ENCODE measurements around the gene TRMT1. TPM values are rescaled to one million over a fixed set of nuclear protein-coding genes. Genes with fewer than 3 reads are reported as not detected.
A peak's percentile ranks its signal among the peaks of the same experiment; 100 is the strongest.

The TRMT1 gene
- total and polyA plus RNA-seq, 2 donors (not counting 1 experiment from before 2014, with no cell fraction given): 91.8 to 281 TPM

- CTCF ChIA-PET: interaction anchor here (1.4 kb wide), 1 partner anchor 17 kb away, joined by 3 read pairs; no protein-coding TSS in a partner anchor
- ATAC-seq (ENCODE audit: low read depth) (no peak), DNase-seq (no peak)
- peaks cover 5% of the 10 kb centered on the region for H3K27me3 Mint-ChIP-seq
- Histone ChIP-seq H3K9ac (ENCODE audit: low read length) (no peak overlapping the region), H3K27ac (ENCODE audit: low read length in 2 of 2) (no peak overlapping the region), H3K36me3 (replicated peaks in 1 of 2; ENCODE audit: control extremely low read depth in 1 of 2, control insufficient read depth in 1 of 2, extremely low read depth in 1 of 2, insufficient read depth in 2 of 2, low read length in 1 of 2) (no peaks in the 10 kb centered on the region), H3K4me3 (ENCODE audit: control extremely low read depth in 1 of 5, extremely low read depth in 1 of 5, insufficient read depth in 1 of 5, low read depth in 2 of 5, low read length in 4 of 5) (no peak overlapping the region), H3K4me2 (replicated peaks; ENCODE audit: low read depth, low read length, poor library complexity, severe bottlenecking) (no peak overlapping the region), H3K27me3 (replicated peaks in 1 of 4; ENCODE audit: control extremely low read depth in 1 of 4, control insufficient read depth in 3 of 4, insufficient read depth in 4 of 4, low read length in 3 of 4) (no peaks in the 10 kb centered on the region), H4K20me1 (ENCODE audit: control insufficient read depth, insufficient read depth, low read length, poor library complexity, severe bottlenecking) (no peaks in the 10 kb centered on the region), H2AFZ (ENCODE audit: insufficient read depth, low read depth, low read length, poor library complexity, severe bottlenecking) (no peak overlapping the region), H3K79me2 (ENCODE audit: control insufficient read depth, insufficient read depth, low read length) (no peaks in the 10 kb centered on the region), H3K4me1 (ENCODE audit: control insufficient read depth in 2 of 2, insufficient read depth in 2 of 2, low read length in 2 of 2) (no peaks in the 10 kb centered on the region), H3K9me3 (ENCODE audit: control extremely low read depth in 1 of 3, control insufficient read depth in 2 of 3, insufficient read depth in 1 of 3, low read length in 2 of 3) (no peaks in the 10 kb centered on the region)
- no peak overlapping the region for H3K27ac Mint-ChIP-seq
- no peak overlapping the region for H3K4me3 Mint-ChIP-seq
- H3K4me1 Mint-ChIP-seq: no peaks in the 10 kb centered on the region
- TF ChIP-seq EZH2 (IDR thresholded peaks at IDR 0.05; ENCODE audit: borderline replicate concordance, insufficient read depth, low read depth, low read length, poor library complexity, severe bottlenecking) (no peak), CTCF (IDR thresholded peaks at IDR 0.05) (no peak)
- POLR2A ChIA-PET: no interaction called here
- 66% methylated on average over 5 of the region's 6 CpGs for WGBS (ENCODE audit: insufficient coverage)
- intact Hi-C loops (cut with micrococcal nuclease): no loop called here
- no peaks in the 10 kb centered on the region for H3K9me3 Mint-ChIP-seq (ENCODE audit: insufficient read depth)
Observed at GRCh38 chr19:13076787-13077186, 39.8 kb downstream of the TRMT1 start.

GRCh38 chr19:13076320-13076719 lies 40.2 kb downstream of the TRMT1 start:
- peaks cover 5% of the 10 kb centered on the region for H3K27me3 Mint-ChIP-seq
- Histone ChIP-seq H3K9ac (ENCODE audit: low read length) (no peak overlapping the region), H4K20me1 (ENCODE audit: control insufficient read depth, insufficient read depth, low read length, poor library complexity, severe bottlenecking) (no peaks in the 10 kb centered on the region), H3K27me3 (replicated peaks in 1 of 4; ENCODE audit: control extremely low read depth in 1 of 4, control insufficient read depth in 3 of 4, insufficient read depth in 4 of 4, low read length in 3 of 4) (no peaks in the 10 kb centered on the region), H3K9me3 (ENCODE audit: control extremely low read depth in 1 of 3, control insufficient read depth in 2 of 3, insufficient read depth in 1 of 3, low read length in 2 of 3) (no peaks in the 10 kb centered on the region), H3K4me3 (ENCODE audit: control extremely low read depth in 1 of 5, extremely low read depth in 1 of 5, insufficient read depth in 1 of 5, low read depth in 2 of 5, low read length in 4 of 5) (no peak overlapping the region), H3K36me3 (replicated peaks in 1 of 2; ENCODE audit: control extremely low read depth in 1 of 2, control insufficient read depth in 1 of 2, extremely low read depth in 1 of 2, insufficient read depth in 2 of 2, low read length in 1 of 2) (no peaks in the 10 kb centered on the region), H3K27ac (ENCODE audit: low read length in 2 of 2) (no peak overlapping the region), H3K4me2 (replicated peaks; ENCODE audit: low read depth, low read length, poor library complexity, severe bottlenecking) (no peak overlapping the region), H3K4me1 (ENCODE audit: control insufficient read depth in 2 of 2, insufficient read depth in 2 of 2, low read length in 2 of 2) (no peaks in the 10 kb centered on the region), H3K79me2 (ENCODE audit: control insufficient read depth, insufficient read depth, low read length) (no peaks in the 10 kb centered on the region), H2AFZ (ENCODE audit: insufficient read depth, low read depth, low read length, poor library complexity, severe bottlenecking) (no peak overlapping the region)
- ChIA-PET POLR2A (no interaction called here), CTCF (no interaction called here)
- no peaks in the 10 kb centered on the region for H3K4me1 Mint-ChIP-seq
- H3K4me3 Mint-ChIP-seq: no peak overlapping the region
- DNase-seq (no peak), ATAC-seq (ENCODE audit: low read depth) (no peak)
- intact Hi-C loops (cut with micrococcal nuclease): no loop called here
- H3K9me3 Mint-ChIP-seq (ENCODE audit: insufficient read depth): no peaks in the 10 kb centered on the region
- WGBS (ENCODE audit: insufficient coverage): 94% methylated on average over 8 of the region's 8 CpGs
- TF ChIP-seq CTCF (IDR thresholded peaks at IDR 0.05) (no peak), EZH2 (IDR thresholded peaks at IDR 0.05; ENCODE audit: borderline replicate concordance, insufficient read depth, low read depth, low read length, poor library complexity, severe bottlenecking) (no peak)
- H3K27ac Mint-ChIP-seq: peak overlapping the region; percentile 6

Data from B cell (primary cell).